Esophagus mucosa (tissue), 1 donor: ENCODE data around the gene LIFR. TPM values are rescaled to one million over a fixed set of nuclear protein-coding genes. Genes with fewer than 3 reads are reported as not detected.
"Not testable (repeated sequence)": the region's sequence is repeated elsewhere in the genome, so short reads cannot be mapped to it uniquely, and the experiment has no call there.

Experiments used
- ATAC-seq: fragments of 200-7000 bp; cut with Tn5 transposase; one replicate; pipeline ENCODE4 v1.9.1; 2020
- total RNA-seq: library from RNA; stranded (reverse); gene quantifications from one replicate; pipeline ENCODE4 v1.2.4, GENCODE V29; 2023
- donor health status: DM: yes; HTN: yes; CAD: no.

LIFR gene
- total RNA-seq, result 6.9 TPM

DNA sequence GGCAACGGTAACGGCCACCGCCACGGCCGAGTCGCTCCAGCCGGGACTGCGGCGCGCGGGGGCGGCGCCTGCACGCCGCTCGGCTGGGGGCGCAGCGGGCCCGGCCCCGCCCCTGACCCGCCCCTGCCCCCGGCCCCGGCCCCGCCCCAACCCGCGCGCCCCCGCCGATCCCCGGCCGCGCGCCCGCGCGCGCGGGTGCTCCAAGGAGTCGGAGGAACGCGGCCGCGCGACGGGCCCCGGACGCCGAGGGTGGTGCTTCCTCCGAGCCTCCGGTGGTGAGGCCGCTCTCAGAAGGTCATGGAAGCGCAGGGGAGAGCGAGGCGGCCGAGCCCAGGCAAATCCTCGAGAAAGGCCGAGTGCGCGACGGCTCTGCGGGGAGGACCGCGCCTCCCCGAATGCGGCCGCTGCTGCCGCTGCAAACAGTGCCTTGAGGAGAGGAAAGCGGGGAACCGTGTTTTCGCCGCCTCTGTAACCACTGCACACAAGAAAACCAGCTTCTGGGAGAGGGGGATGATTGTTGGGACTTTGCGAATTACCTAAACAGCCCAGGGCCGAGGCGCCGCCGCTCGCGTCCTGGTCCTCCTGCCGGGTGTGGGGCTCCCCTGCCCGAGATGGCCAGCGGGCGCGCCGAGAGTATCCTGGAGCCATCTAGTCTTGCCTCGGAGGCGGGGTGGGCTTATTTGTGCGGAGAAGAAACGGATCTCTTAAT lies at the start of gene LIFR:
TSS of gene LIFR (minus strand) at position 48 of the 709 bp plus-strand sequence. CDS start 25,999 bp downstream, outside the sequence.
- ATAC-seq, result peak; percentile 84

GRCh38 chr5:38605610-38606009 lies 49.2 kb upstream of the LIFR start:
- no peak for ATAC-seq

GRCh38 chr5:38603691-38604090 lies 47.2 kb upstream of the LIFR start:
- ATAC-seq, result no peak

GRCh38 chr5:38602641-38603040 lies 46.2 kb upstream of the LIFR start:
- no peak for ATAC-seq

DNA sequence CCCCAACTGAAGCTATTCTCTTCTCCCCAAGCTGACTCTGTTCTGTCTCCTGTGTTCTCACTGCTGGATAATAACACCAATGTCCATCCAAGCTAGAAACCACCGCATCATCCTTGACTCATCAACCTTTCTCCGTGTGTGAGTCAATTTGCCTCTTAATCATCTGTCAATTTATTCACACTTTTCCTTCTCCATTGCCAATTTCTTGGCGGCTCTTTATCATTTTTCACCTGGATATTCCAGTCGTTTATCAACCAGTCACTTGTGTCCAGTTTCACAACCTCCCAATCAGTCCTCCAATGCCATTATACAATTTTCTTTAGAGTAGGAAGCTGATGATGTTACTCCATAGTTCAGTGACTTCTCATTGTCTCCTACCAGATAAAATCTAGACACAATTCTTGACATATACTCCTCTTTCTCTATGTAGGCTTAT lies 45.4 kb upstream of the LIFR start:
- ATAC-seq, result peak; percentile 50

DNA sequence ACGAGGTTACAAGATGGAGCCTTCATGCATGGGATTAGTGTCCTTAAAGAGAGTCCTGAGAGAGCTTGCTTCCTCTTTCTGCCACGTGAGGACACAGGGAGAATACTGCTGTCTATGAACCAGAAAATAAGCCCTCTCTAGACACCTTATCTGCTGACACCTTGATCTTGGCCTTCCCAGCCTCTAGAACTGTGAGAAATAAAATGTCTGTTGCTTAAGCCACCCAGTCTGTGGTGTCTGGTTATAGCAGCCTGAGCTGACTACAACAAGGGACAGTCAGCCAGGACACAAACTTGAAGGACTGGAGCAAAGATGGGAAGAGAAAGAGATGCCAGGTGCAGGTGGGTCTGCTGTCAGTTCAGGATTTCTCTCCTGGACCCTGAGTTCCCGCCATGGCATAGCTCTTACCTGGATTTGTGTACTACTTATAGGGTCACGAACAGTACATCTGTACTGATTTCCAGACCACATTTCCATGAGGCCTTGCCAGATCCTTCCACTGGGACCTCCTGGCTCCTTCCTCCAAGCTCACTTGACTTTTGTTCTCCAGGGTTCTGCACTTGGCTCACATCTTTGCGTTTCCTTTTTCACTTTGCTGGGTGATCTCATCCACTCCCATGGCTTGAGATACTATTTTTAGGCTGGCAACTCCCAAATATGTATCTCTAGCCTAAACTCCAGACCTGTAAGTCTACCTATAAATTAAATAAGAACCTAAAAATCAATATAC lies 44.9 kb upstream of the LIFR start:
- no peak for ATAC-seq

GRCh38 chr5:38600329-38601045 lies 44.0 kb upstream of the LIFR start:
- ATAC-seq, result peak; percentile 49

DNA sequence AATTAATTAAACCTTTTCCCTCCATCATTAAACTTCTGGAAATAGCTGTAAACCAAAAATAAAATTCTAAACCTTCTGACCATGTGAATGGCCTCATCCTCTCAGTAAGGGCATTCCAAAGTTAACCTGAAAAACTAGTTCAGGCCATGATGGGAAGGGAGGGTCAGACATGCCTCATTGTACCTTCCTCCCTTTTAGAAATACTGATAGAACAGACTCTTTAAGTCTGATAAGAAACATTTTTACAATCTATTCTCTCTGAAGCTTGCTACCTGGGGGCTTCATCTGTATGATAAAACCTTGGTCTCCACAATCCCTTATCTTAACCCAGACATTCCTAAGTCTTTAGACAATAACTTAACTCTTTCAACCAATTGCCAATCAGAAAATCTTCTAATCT lies 43.3 kb upstream of the LIFR start:
- ATAC-seq, result not testable (repeated sequence)

DNA sequence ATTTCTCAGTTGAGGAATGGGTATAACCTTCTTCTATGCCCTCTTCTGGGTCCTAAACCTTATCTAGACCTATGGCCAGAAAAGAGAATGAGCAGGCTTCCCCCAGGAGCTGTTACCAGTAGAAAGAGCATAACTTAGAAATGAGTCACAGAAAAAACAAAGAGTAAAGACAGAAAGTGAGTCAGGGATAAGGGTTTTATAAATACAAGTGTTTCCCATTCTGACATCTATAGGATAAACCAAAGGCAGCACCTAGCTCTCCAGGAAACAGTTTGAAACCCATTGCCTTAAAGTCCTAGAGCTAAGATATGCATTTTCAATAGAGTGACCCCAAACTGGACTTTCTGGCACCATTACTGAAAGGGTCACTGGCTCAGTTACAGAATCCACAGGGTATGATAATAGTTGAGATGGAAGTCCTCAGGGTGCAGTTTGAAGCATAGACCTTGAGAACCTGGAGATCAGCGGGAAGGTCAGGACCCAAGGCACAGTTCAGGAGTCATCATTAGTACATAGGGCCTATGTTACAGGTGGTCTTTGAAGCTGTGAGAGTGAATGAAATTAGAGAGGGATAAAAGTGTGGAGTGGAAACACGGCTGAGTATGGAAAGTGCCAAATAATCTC lies 42.7 kb upstream of the LIFR start:
- ATAC-seq, result peak; percentile 61

GRCh38 chr5:38598296-38598993 lies 42.0 kb upstream of the LIFR start:
- ATAC-seq, result no peak

- ATAC-seq, result no peak
These were observed 40.5 kb upstream of the LIFR start for GRCh38 chr5:38596981-38597380.

GRCh38 chr5:38595132-38595745 lies 38.8 kb upstream of the LIFR start:
- ATAC-seq, result peak; percentile 9

GRCh38 chr5:38593959-38594358 lies 37.5 kb upstream of the LIFR start:
- no peak for ATAC-seq

- ATAC-seq, result no peak
These were observed 35.0 kb upstream of the LIFR start for GRCh38 chr5:38591523-38591849.

DNA sequence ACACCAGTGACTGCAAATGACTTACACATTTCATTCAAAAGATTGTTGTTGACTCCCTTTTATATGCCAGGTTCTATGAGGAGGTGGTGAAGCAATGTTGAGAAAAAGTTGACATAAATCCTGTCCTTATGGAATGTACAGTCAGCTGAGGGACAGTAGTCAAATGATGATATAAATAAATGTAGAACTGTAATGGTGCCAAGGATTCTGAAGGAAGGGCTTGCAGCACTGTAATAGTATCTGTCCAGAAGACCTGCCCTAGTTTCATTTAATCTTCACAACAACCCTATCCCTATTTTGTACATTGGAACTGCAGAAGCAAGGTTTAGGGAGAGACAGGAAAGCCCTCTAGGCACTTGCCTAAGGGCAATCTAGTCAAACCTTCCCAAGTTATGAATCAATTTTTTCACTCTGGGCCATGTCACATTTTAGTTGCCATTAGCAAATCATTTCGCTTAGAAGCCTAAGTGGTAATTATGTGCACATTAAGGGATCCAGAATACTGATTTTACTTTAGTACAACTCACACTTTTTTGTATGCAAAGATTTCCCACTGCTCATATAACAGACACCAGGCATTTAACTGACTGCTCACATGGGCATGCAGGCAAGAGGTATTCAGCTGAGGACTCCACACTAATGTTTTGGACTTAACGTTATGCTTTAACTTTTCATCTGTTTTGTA lies 34.5 kb upstream of the LIFR start:
- no peak for ATAC-seq

DNA sequence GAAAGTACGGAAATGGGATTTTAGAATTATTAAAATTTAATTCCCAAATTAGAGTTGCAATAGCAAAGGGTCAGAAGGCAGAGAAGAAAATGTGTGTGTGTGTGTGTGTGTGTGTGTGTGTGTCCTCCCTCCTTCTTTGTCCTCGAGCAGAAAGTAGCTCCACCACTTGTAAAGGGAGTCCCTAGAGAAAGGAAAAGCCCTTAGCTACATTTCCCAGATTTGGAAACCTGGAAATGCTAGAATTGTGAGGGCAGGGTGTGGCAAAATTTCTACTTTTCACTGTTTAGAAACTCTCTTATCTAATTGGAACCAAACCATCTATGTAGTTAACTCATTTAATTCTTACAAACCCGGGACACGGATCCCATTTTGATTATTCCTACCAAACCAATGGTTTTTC lies 33.2 kb upstream of the LIFR start:
- ATAC-seq, result no peak

DNA sequence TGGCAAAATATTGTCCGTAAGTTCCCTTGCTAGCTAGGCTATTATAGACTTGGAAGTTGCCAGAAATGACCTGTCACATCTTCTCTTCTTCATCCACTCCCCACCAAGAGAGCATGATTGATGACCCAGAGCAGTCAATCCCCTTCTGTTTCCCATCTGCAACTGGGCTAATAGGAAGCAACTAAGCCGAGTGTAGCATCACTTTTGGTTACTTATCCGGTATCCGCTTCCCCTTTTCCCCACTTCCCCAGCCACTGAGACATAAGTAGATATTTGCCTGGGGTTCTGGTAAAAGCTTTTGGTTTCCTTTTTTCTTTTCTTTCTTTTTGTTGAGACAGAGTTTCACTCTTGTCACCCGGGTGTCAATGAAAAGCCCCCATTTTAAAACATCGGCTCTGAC lies 29.4 kb upstream of the LIFR start:
- no peak for ATAC-seq

GRCh38 chr5:38583500-38583899 lies 27.1 kb upstream of the LIFR start:
- no peak for ATAC-seq

DNA sequence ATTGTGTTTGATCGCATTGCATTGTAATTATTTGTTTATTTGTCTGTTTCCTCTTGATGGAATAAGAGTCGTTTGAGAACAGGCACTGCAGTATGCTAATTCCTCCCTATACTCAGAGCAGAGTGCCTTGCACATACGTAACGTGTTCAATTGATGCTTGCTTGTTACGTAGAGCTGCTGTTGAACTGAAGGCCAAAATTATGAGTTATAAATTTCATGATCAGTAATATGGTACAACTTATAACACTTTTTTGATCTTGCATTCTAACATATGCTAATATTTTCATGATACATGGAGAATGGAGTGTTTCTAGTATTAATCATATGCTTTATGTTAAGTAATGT lies 26.5 kb upstream of the LIFR start:
- no peak for ATAC-seq

DNA sequence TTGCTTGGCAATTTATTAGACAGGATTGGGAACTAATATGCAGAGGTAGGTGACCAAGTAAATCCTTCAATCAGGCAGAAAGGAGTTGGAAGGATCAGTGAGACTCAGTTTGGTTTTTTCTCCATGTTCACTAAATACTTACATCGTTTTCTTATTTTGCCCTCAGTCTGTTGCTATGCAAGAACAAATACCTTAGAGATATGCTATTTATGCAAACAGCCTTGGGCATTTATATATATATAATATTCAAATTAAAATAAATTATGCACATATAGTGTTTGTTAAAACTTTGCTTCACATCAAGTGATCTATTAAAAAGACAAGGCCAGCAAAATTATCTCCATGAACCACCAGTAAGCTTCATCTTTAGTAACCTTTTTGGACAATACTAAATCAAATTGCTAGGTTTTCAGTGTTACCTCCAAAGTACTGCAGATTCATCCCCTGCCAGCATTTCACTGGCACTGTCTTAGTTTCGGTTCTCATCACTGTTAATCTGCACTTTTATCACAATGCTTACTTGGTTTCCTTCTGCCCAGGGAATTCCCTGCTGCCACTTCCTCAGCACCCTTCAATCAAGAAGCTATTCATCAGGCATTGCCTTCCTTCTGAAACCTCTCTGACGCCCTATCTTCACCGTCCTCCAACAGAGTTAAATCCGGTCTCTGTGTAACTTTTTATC lies 26.0 kb upstream of the LIFR start:
- no peak for ATAC-seq

GRCh38 chr5:38581597-38581996 lies 25.2 kb upstream of the LIFR start:
- ATAC-seq, result no peak
